PFSK-1 (cell line): ENCODE results near the gene ZNF879.

Experiments
- POLR2AphosphoS5 ChIP-seq: IDR thresholded peaks from 2 replicates; pipeline ENCODE4 v1.6.1; 2012; ENCODE audit warnings: low read depth, mild to moderate bottlenecking, control low read depth, low read length, moderate library complexity
- SIN3A ChIP-seq: IDR thresholded peaks from 2 replicates; pipeline ENCODE4 v1.6.1; 2012; ENCODE audit warnings: mild to moderate bottlenecking, low read length, moderate library complexity, borderline replicate concordance; ENCODE audit not compliant: insufficient read depth

GRCh38 chr5:178992291-178992895, 31.2 kb upstream of the ZNF879 start:
- TF ChIP-seq POLR2AphosphoS5 (no peak), SIN3A (no peak)
